ENCODE results near the gene FAF2. TPM values are rescaled to one million over a fixed set of nuclear protein-coding genes. Genes with fewer than 3 reads are reported as not detected.
"Not testable (repeated sequence)": the region's sequence is repeated elsewhere in the genome, so short reads cannot be mapped to it uniquely, and the experiment has no call there.

Gene FAF2
- total RNA-seq, 8 experiments from 2014 or later: 22.1 to 86.5 (median 44.7) TPM

DNA sequence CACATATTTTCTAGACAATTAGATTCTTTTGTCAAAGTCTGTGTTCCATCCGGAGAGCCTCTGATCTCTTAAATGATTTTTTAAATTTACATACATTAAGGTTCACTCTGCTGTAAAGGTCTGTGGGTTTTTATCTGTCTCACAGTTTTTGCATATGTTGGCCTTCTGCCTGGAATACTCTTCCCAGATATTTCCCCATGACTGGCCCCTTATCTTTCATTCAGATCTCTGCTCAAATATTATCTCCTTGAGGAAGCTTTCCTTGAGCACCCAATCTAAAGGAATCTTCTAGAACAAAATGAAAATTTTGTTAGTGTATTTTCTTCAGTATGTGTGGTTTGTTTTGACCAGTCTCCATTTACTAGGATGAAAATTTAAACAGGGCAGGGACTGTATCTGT is 26.3 kb downstream of the FAF2 start:
- ATAC-seq (replicated peaks in 6 of 8): peak in 2 of 8 experiments; percentile 57 to 81
- no peak overlapping the region for H3K27ac ChIP-seq
- 0 to 100% (median 68%) methylated on average over 1 of the region's 1 CpG; no CpG with 5 or more reads in 2 of the 10 experiments for WGBS, 10 experiments
- H3K4me1 ChIP-seq (replicated peaks in 1 of 2): no peaks in the 10 kb centered on the region
- in situ Hi-C loops (cut with MboI; ENCODE audit: low pct_unique_long_range_greater_than_20kb in 2 of 9, low sequenced_read_pairs in 9 of 9, unreplicated experiment in 9 of 9): no loop called here
- no peak overlapping the region for H3K4me3 ChIP-seq

DNA sequence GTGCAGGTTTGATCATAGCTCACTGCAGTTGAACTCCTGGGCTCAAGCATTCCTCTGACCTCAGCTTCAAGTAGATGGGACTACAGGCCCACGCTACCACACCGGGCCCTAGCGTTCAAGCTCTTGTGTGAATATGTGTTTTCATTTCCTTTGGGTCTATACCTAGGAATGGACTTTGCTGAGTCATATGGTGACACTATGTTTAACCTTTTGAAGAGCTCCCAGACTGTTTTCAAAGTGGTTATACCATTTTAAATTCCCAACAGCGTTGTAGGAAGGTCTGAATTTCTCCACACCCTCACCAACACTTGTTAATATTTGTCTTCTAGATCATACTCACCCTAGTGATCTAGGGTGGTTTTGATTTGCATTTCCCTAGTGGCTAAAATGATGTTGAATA is 33.5 kb downstream of the FAF2 start:
- Histone ChIP-seq H3K4me3 (no peak overlapping the region), H3K27ac (no peak overlapping the region), H3K4me1 (replicated peaks in 1 of 2) (no peaks in the 10 kb centered on the region)
- 0 to 100% (median 80%) methylated on average over 1 to 4 of the region's 4 CpGs; no CpG with 5 or more reads in 1 of the 10 experiments for WGBS, 10 experiments
- peak in 3 of 8 experiments; percentile 87 to 89 (median 88) for ATAC-seq (replicated peaks in 6 of 8)
- in situ Hi-C loops (cut with MboI; ENCODE audit: low pct_unique_long_range_greater_than_20kb in 2 of 9, low sequenced_read_pairs in 9 of 9, unreplicated experiment in 9 of 9): no loop called here

DNA sequence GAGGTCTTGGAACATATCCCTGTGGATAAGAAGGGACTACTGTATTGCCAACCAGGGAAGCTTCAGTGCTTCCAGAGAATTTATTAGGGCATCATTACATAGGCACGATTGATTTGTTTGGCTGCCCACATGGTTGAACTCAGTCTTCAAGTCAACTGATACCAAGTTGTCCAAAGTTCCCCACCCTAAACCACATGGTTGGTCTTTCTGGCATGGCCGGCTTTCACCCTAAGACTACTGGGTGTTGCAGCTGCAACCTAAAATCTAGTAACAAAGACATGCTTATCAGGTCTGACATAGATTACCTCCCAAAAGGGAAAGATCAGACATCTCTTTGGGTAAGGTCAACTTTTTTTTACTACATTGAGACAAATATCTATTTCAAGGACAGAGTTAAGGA is 37.0 kb downstream of the FAF2 start:
- in situ Hi-C loops (cut with MboI; ENCODE audit: low pct_unique_long_range_greater_than_20kb in 2 of 9, low sequenced_read_pairs in 9 of 9, unreplicated experiment in 9 of 9): no loop called here
- H3K27ac ChIP-seq: no peak overlapping the region

DNA sequence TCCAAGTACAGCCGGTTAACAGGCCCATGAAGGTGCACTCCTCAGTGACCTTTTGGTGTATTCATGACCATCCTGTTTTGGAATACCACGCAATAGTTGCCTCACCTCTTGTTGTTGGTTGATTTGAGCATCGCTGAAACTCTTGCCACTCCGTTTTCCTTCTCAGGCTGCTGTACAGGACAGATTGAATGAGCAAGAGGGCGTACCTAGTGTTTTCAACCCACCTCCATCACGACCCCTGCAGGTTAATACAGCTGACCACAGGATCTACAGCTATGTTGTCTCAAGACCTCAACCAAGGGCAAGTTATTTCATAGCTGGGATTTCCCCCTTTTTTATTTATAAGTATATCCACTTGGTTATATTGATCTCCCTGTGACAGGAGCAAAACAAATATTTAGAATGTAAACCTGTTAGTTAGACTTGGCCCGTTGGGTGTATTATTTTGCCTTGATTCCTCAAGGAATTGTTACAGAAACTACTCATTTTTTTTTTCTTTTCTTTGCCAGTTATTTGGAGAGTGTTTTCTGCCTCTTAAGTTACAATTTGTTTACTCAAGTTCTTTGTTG is 38.1 kb downstream of the FAF2 start:
- Histone ChIP-seq H3K4me1 (replicated peaks in 1 of 2) (no peaks in the 10 kb centered on the region), H3K4me3 (no peak overlapping the region), H3K27ac (no peak overlapping the region)
- 67 to 100% (median 94%) methylated on average over 1 to 7 of the region's 7 CpGs; no CpG with 5 or more reads in 1 of the 10 experiments for WGBS, 10 experiments
- in situ Hi-C loops (cut with MboI; ENCODE audit: low pct_unique_long_range_greater_than_20kb in 2 of 9, low sequenced_read_pairs in 9 of 9, unreplicated experiment in 9 of 9): no loop called here
- ATAC-seq (replicated peaks in 6 of 8): no peak

More for the DNA sequence above, 37.0 kb downstream of the FAF2 start:
- no peak overlapping the region for H3K4me3 ChIP-seq
- no peaks in the 10 kb centered on the region for H3K4me1 ChIP-seq (replicated peaks in 1 of 2)
- ATAC-seq (replicated peaks in 6 of 8): no peak
- WGBS, 10 experiments: 44 to 100% (median 100%) methylated on average over 1 to 2 of the region's 2 CpGs; no CpG with 5 or more reads in 3 of the 10 experiments

DNA sequence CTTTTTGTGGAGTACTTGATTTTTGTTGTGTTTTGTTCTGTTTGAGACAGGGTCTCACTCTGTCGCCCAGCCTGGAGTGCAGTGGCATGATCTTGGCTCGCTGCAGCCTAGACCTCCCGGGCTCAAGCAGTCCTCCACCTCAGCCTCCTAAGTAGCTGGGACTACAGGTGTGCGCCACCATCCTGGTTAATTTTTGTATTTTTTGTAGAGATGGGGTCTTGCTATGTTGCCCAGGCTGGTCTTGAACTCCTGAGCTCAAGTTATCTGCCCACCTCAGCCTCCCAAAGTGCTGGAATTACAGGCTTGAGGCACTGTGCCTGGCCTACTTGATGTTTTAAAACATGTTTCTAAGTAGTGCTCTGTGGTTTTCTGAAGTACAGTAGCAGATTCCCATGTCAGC is 39.0 kb downstream of the FAF2 start:
- not testable (repeated sequence) for H3K4me1 ChIP-seq (replicated peaks in 1 of 2)
- WGBS, 10 experiments: 90 to 100% (median 100%) methylated on average over 1 to 4 of the region's 4 CpGs; no CpG with 5 or more reads in 4 of the 10 experiments

DNA sequence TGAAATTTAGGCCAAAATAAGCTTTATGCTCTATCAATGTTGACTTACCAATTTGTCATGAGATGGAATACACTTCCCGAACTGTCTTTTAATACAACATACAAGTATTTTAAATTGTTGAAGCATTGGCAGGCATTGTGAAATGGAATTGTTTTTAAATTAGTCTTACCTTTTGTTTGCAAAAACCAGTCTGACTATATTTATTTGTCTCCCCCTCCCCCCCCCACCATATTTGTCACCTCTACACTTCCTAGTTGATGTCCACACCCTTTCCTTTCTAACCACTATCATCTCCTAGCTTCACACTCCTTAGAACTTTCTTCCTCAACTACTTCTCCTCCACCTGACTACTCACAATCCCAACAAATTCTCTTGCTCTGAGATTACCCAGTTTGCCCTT is 40.9 kb downstream of the FAF2 start:
- Histone ChIP-seq H3K27ac (no peak overlapping the region), H3K4me1 (replicated peaks in 1 of 2) (no peaks in the 10 kb centered on the region), H3K4me3 (no peak overlapping the region)
- no peak for ATAC-seq (replicated peaks in 6 of 8)
- in situ Hi-C loops (cut with MboI; ENCODE audit: low pct_unique_long_range_greater_than_20kb in 2 of 9, low sequenced_read_pairs in 9 of 9, unreplicated experiment in 9 of 9): no loop called here
- 86 to 100% (median 100%) methylated on average over 1 of the region's 1 CpG; no CpG with 5 or more reads in 4 of the 10 experiments for WGBS, 10 experiments

More for the DNA sequence above, 39.0 kb downstream of the FAF2 start:
- ATAC-seq (replicated peaks in 6 of 8); H3K27ac ChIP-seq; H3K4me3 ChIP-seq; in situ Hi-C loops (cut with MboI; ENCODE audit: low pct_unique_long_range_greater_than_20kb in 2 of 9, low sequenced_read_pairs in 9 of 9, unreplicated experiment in 9 of 9): not testable (repeated sequence)

DNA sequence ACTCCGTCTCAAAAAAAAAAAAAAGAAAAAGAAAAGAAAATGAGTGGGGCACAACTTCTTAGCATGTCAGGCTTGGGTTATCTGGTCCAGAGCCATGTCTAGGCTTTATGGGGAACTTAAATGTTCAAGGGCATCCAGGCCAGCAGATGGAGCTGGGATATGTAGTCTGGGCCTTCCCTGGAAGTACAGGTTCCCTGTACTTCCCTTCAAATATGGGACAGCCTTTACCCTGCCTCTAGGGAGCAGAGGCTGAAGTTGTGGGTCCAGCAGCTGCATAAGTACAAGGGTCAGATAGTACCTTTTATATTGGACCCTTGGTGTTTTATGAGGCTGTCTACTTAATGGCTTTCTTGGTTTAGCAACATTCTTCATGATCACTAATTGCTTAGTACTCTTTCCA is 42.1 kb downstream of the FAF2 start:
- ATAC-seq (replicated peaks in 6 of 8): no peak
- Histone ChIP-seq H3K4me3 (no peak overlapping the region), H3K4me1 (replicated peaks in 1 of 2) (no peaks in the 10 kb centered on the region), H3K27ac (no peak overlapping the region)
- in situ Hi-C loops (cut with MboI; ENCODE audit: low pct_unique_long_range_greater_than_20kb in 2 of 9, low sequenced_read_pairs in 9 of 9, unreplicated experiment in 9 of 9): no loop called here
- 100% methylated on average over 1 of the region's 1 CpG; no CpG with 5 or more reads in 6 of the 10 experiments for WGBS, 10 experiments

DNA sequence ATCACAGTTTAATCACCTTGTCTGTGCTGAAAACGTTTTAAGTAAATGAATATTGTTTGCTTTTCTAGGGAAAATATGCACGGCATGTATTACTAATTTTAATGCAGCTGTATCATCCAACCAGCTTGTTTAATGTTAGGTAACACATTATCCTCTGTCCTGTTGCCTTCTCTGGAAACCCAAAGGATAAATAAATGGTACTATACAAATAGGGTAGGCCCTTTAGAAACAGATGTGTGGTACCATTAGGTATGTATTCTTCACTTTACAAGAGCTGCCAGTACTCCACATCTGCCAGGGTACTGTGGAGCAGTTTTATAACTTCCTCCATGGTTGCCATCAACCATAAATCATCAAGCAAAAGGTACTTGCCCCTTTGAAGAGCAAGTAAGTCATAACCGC is 42.9 kb downstream of the FAF2 start:
- Histone ChIP-seq H3K4me3 (no peak overlapping the region), H3K4me1 (replicated peaks in 1 of 2) (no peaks in the 10 kb centered on the region), H3K27ac (no peak overlapping the region)
- WGBS, 10 experiments: 30 to 100% (median 74%) methylated on average over 1 to 3 of the region's 3 CpGs; no CpG with 5 or more reads in 2 of the 10 experiments
- in situ Hi-C loops (cut with MboI; ENCODE audit: low pct_unique_long_range_greater_than_20kb in 2 of 9, low sequenced_read_pairs in 9 of 9, unreplicated experiment in 9 of 9): no loop called here
- peak in 1 of 8 experiments; percentile 36 for ATAC-seq (replicated peaks in 6 of 8)

DNA sequence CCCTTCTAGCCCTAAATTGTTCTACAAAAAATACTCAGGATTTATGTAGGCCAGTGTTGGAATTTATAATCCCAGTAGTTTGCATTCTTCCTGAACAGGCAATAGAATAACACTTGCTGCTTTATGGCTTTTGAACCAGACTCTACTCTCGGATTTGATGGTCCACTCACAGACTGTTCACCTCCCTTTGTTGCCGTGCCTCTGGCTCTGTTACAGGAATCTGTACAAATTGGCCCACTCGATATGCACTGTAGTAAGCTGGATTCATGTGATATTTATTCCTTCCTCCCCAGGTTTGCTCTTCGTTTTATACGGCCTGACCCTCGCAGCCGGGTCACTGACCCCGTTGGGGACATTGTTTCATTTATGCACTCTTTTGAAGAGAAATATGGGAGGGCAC is 43.7 kb downstream of the FAF2 start:
- Histone ChIP-seq H3K4me1 (replicated peaks in 1 of 2) (no peaks in the 10 kb centered on the region), H3K27ac (no peak overlapping the region), H3K4me3 (no peak overlapping the region)
- 60 to 100% (median 93%) methylated on average over 1 to 7 of the region's 8 CpGs; no CpG with 5 or more reads in 3 of the 10 experiments for WGBS, 10 experiments
- in situ Hi-C loops (cut with MboI; ENCODE audit: low pct_unique_long_range_greater_than_20kb in 2 of 9, low sequenced_read_pairs in 9 of 9, unreplicated experiment in 9 of 9): no loop called here
- no peak for ATAC-seq (replicated peaks in 6 of 8)

DNA sequence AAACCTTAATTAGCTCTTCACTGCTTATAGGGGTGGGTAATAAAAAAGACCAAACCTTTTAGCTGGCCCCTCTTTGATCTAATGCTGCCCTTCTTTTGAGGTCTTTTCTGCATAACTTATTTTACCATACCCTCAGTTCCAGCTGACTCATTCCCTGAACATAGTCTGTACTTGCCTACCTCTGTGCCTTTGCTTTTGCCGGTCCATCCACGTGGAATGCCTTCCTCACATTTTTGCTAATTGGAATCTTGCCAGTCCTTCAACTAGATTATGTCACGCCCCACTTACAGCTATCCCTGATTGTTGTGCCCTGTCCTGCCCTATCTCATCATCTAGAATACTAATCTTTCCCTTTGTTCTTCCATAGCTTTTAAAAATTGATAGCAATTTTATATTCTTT is 44.2 kb downstream of the FAF2 start:
- ATAC-seq (replicated peaks in 6 of 8): peak in 2 of 8 experiments; percentile 27 to 48
- Histone ChIP-seq H3K4me1 (replicated peaks in 1 of 2) (no peaks in the 10 kb centered on the region), H3K27ac (no peak overlapping the region), H3K4me3 (no peak overlapping the region)
- WGBS, 10 experiments: 40 to 100% (median 91%) methylated on average over 1 to 3 of the region's 3 CpGs; no CpG with 5 or more reads in 1 of the 10 experiments
- in situ Hi-C loops (cut with MboI; ENCODE audit: low pct_unique_long_range_greater_than_20kb in 2 of 9, low sequenced_read_pairs in 9 of 9, unreplicated experiment in 9 of 9): no loop called here

DNA sequence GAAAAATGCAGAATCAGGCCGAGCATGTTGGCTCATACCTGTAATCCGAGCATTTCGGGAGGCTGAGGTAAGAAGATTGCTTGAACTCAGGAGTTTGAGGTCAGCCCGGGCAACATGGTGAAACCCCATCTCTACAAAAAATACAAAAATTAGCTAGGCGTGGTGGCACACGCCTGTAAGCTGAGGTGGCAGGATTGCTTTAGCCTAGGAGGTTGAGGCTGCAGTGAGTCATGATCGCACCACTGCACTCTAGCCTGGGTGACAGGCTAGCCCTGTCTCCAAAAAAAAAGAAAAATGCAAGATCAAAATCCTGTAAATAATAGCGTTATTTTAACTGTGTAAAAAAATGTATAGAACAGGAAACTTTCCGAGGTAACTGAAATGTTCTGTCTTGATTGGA is 49.7 kb downstream of the FAF2 start:
- WGBS, 10 experiments: 25 to 100% (median 94%) methylated on average over 1 to 9 of the region's 9 CpGs
- in situ Hi-C loops (cut with MboI; ENCODE audit: low pct_unique_long_range_greater_than_20kb in 2 of 9, low sequenced_read_pairs in 9 of 9, unreplicated experiment in 9 of 9): no loop called here
- H3K27ac ChIP-seq: no peak overlapping the region
- no peak overlapping the region for H3K4me3 ChIP-seq
- no peaks in the 10 kb centered on the region for H3K4me1 ChIP-seq (replicated peaks in 1 of 2)
- peak in 3 of 8 experiments; percentile 64 to 82 (median 75) for ATAC-seq (replicated peaks in 6 of 8)

DNA sequence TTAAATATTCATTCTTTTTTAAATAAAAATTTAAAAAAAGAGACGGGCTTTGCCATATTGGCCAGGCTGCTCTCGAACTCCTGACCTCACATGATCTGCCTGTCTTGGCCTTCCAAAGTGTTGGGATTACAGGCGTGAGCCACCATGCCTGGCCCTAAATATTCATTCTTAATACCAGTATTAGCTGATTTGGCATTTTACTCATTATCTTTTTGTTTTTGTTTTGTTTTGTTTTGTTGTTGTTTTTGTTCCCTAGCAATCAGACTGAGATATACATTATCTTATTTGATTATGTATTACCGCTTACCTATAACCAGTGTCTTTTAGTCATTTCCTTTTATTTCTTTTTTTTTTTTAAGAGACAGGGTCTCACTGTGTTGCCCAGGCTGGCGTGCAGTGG is 51.1 kb downstream of the FAF2 start:
- no peak overlapping the region for H3K4me3 ChIP-seq
- H3K27ac ChIP-seq: no peak overlapping the region
- H3K4me1 ChIP-seq (replicated peaks in 1 of 2): no peaks in the 10 kb centered on the region
- WGBS, 10 experiments: 62 to 100% (median 93%) methylated on average over 2 to 5 of the region's 5 CpGs
- no peak for ATAC-seq (replicated peaks in 6 of 8)
- in situ Hi-C loops (cut with MboI; ENCODE audit: low pct_unique_long_range_greater_than_20kb in 2 of 9, low sequenced_read_pairs in 9 of 9, unreplicated experiment in 9 of 9): no loop called here

DNA sequence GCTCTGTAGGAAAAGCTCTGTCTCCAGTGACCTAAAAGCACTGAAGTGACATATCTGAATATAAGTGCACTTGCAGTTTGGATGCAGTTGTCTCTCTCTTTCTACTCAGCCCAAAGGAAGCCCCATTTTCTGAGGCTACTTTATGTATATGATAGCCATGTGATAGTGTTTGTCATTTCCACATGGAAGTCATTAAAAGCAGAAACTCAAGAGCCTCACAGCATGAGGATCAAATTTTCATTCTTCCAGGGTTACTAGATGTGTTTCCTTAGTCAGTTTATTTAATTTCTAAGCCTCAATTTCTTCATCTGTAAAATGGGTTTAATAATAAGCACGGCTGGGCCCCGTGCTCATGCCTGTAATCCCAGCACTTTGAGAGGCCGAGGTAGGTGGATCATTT is 52.3 kb downstream of the FAF2 start:
- Histone ChIP-seq H3K27ac (no peak overlapping the region), H3K4me1 (replicated peaks in 1 of 2) (no peaks in the 10 kb centered on the region), H3K4me3 (no peak overlapping the region)
- 96 to 100% (median 100%) methylated on average over 2 to 3 of the region's 3 CpGs; no CpG with 5 or more reads in 7 of the 10 experiments for WGBS, 10 experiments
- ATAC-seq (replicated peaks in 6 of 8): no peak
- in situ Hi-C loops (cut with MboI; ENCODE audit: low pct_unique_long_range_greater_than_20kb in 2 of 9, low sequenced_read_pairs in 9 of 9, unreplicated experiment in 9 of 9): no loop called here

DNA sequence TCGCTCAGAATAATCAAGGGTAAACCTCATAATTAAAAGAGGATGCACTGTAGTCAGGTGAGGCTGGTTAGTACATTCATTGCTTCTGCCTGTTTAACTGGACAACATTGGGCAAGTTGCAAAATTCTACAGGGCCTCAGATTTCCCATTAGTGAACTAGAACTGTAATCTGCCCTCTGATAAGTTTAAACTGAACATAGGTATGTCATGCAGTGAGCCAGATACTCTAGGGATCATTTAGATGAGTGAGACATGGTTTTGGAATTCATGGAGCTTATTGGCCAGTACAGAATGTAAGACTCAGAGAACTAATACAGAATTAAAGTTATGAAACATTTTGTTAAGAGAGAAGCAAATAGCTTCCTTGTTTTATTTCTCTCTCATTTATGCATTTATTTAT is 53.1 kb downstream of the FAF2 start:
- Histone ChIP-seq H3K4me1 (replicated peaks in 1 of 2) (no peaks in the 10 kb centered on the region), H3K27ac (no peak overlapping the region), H3K4me3 (no peak overlapping the region)
- in situ Hi-C loops (cut with MboI; ENCODE audit: low pct_unique_long_range_greater_than_20kb in 2 of 9, low sequenced_read_pairs in 9 of 9, unreplicated experiment in 9 of 9): no loop called here
- 83 to 100% (median 100%) methylated on average over 1 of the region's 1 CpG; no CpG with 5 or more reads in 3 of the 10 experiments for WGBS, 10 experiments
- ATAC-seq (replicated peaks in 6 of 8): no peak
